ENCODE data around the gene RAG1. TPM values are rescaled to one million over a fixed set of nuclear protein-coding genes. Genes with fewer than 3 reads are reported as not detected.

The RAG1 gene
- total RNA-seq (2021; fragmentation: NEBNext Ultra II Directional; extraction: Animal tissue kit (Norgen Biotek cat#: 25700)) (0.58 and 0.90 TPM in 2 replicates), polyA plus RNA-seq (2011; rRNA removed) (0.13 and 0.14 TPM in 2 replicates), polyA minus RNA-seq (2011; rRNA and poly(A)+ RNA removed) (0.27 and 0.73 TPM in 2 replicates)
- 0.28 TPM for polyA plus RNA-seq (2011; cell fraction: cytosol; rRNA removed)
- polyA plus RNA-seq (2011; cell fraction: nucleus; rRNA removed) = 0.29 TPM
- polyA plus RNA-seq (2012, experiment 1 of 2) = 0.20 to 0.91 TPM (median 0.35 TPM) in 4 replicates
- polyA plus RNA-seq (2012, experiment 2 of 2) = not detected
- 0.89 TPM for polyA plus RNA-seq (2013, experiment 1 of 2)
- 0.66 TPM for polyA plus RNA-seq (2013, experiment 2 of 2)
- polyA minus RNA-seq (2011; cell fraction: cytosol; rRNA and poly(A)+ RNA removed) = 0.29 TPM
- polyA minus RNA-seq (2011; cell fraction: nucleus; rRNA and poly(A)+ RNA removed) = 0.80 TPM
- long read RNA-seq, experiment 1 = 0 reads
- long read RNA-seq, experiment 2 = 0 reads

DNA sequence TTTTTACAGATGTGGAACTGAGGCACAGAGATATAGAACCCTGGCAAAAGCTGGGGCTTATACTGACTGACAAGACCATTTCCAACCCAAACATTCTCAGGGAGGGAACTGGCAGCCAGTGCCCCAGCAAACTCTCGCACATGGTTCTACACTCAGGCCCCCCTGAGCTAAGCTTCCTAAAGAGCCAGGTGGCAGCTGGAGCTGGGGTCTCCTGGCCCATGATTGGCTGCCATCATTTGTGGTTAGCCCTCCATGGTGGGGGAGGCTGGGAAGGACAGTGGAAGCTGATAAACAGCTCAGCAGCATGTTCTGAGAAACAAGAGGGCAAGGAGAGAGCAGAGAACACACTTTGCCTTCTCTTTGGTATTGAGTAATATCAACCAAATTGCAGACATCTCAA, at the start of gene RAG1:
RAG1 (plus strand) TSS at position 314 of the 400 bp plus-strand sequence. CDS start 5,298 bp downstream, outside the sequence.
- Histone ChIP-seq H3K18ac (ENCODE audit: extremely low read depth, low read length) (no peak within 1 kb of the TSS), H3K27me3 (replicated peaks in 1 of 4; ENCODE audit: control insufficient read depth in 3 of 4, extremely low read depth in 1 of 4, insufficient read depth in 3 of 4, low read length in 3 of 4) (no peaks in the 10 kb centered on the region), H2AFZ (ENCODE audit: low read length) (no peak within 1 kb of the TSS), H3K4me3 (ENCODE audit: extremely low read depth in 1 of 4, insufficient read depth in 2 of 4, low read depth in 3 of 4, low read length in 4 of 4) (no peak within 1 kb of the TSS), H4K5ac (ENCODE audit: insufficient read length, low read depth, low read length) (no peak within 1 kb of the TSS), H3K4me1 (replicated peaks in 1 of 4; ENCODE audit: control insufficient read depth in 3 of 4, insufficient read depth in 4 of 4, low read length in 3 of 4) (no peaks in the 10 kb centered on the region), H3K14ac (ENCODE audit: insufficient read length) (no peak within 1 kb of the TSS), H3K27ac (ENCODE audit: low read depth, low read length) (no peak within 1 kb of the TSS), H4K8ac (ENCODE audit: extremely low read depth, insufficient read depth, low read length) (no peak within 1 kb of the TSS), H2BK20ac (ENCODE audit: low read length) (no peak within 1 kb of the TSS), H2BK12ac (ENCODE audit: low read depth, low read length) (no peak within 1 kb of the TSS), H3K36me3 (ENCODE audit: control insufficient read depth in 2 of 4, insufficient read depth in 4 of 4, low read length in 3 of 4) (no peaks in the 10 kb centered on the region), H3K56ac (replicated peaks; ENCODE audit: insufficient read length, low read depth, low read length) (no peak within 1 kb of the TSS), H2BK120ac (replicated peaks; ENCODE audit: low read depth, low read length) (no peak within 1 kb of the TSS), H3K79me1 (ENCODE audit: low read depth, low read length) (no peaks in the 10 kb centered on the region), H3K9me3 (ENCODE audit: insufficient read depth in 2 of 2, low read depth in 1 of 2, low read length in 1 of 2) (no peaks in the 10 kb centered on the region), H3K4me2 (ENCODE audit: insufficient read depth in 1 of 2, low read depth in 2 of 2, low read length in 2 of 2) (no peak within 1 kb of the TSS), H4K20me1 (replicated peaks in 1 of 2; ENCODE audit: control insufficient read depth in 1 of 2, insufficient read depth in 2 of 2, low read length in 2 of 2) (peaks cover 0 to 2% of the 10 kb centered on the region in 2 experiments), H3K4ac (replicated peaks; ENCODE audit: insufficient read length, low read depth, low read length) (no peak within 1 kb of the TSS), H2AK5ac (ENCODE audit: low read depth, low read length) (no peak within 1 kb of the TSS), H3K23me2 (ENCODE audit: low read depth, low read length) (no peaks in the 10 kb centered on the region), H3K9ac (replicated peaks in 1 of 4; ENCODE audit: extremely low read depth in 1 of 4, low read depth in 3 of 4, low read length in 3 of 4) (no peak within 1 kb of the TSS), H3K23ac (ENCODE audit: insufficient read length) (no peak within 1 kb of the TSS), H2BK5ac (ENCODE audit: low read depth, low read length) (no peak within 1 kb of the TSS), H2BK15ac (ENCODE audit: low read length) (no peak within 1 kb of the TSS), H4K91ac (replicated peaks; ENCODE audit: insufficient read length, low read length) (no peak within 1 kb of the TSS), H3K79me2 (ENCODE audit: control insufficient read depth in 1 of 2, insufficient read depth in 2 of 2, low read length in 2 of 2) (no peaks in the 10 kb centered on the region)
- ChIA-PET POLR2A (ENCODE audit: partially characterized antibody) (no interaction called here), CTCF (ENCODE audit: partially characterized antibody) (interaction anchor here (0.8 to 1.6 kb wide), 5 partner anchors 9 to 179 kb away, joined by 3 to 5 read pairs (median 3); no protein-coding TSS in a partner anchor)
- FAIRE-seq = no peak
- WGBS, 2 experiments (ENCODE audit: extremely low coverage in 1 of 2, insufficient coverage in 1 of 2, insufficient read length in 1 of 2, insufficient replicate concordance in 2 of 2, low coverage in 1 of 2, low lambda C conversion rate in 2 of 2, missing lambda C conversion rate in 1 of 2) = 100% methylated on average over 1 of the region's 1 CpG; no CpG with 5 or more reads in 1 of the 2 experiments
- DNase-seq (ENCODE audit: low read depth in 1 of 2, low spot score in 2 of 2) = no peak
- TF ChIP-seq CREB1 (IDR thresholded peaks at IDR 0.05) (no peak), HDAC2 (IDR thresholded peaks at IDR 0.05; ENCODE audit: borderline replicate concordance in 1 of 2, low read depth in 2 of 2, low read length in 2 of 2) (no peak), EP300 (IDR thresholded peaks at IDR 0.05; ENCODE audit: borderline replicate concordance in 1 of 2, low read depth in 2 of 2, low read length in 2 of 2) (no peak), FOSL1 (IDR thresholded peaks at IDR 0.05; ENCODE audit: insufficient read depth, low read depth, low read length) (no peak), SP4 (IDR thresholded peaks at IDR 0.05; ENCODE audit: low read length) (no peak), KDM1A (IDR thresholded peaks at IDR 0.05; ENCODE audit: borderline replicate concordance, low read length) (no peak)
